ENCODE data around the gene PEX16.

GRCh38 chr11:45961751-45962240 lies 44.1 kb upstream of the PEX16 start:
- no peak for TF ChIP-seq POLR2AphosphoS5 (IDR thresholded peaks at IDR 0.05)
- no peak for TF ChIP-seq POLR2A (IDR thresholded peaks at IDR 0.05)
- TF ChIP-seq, protein P1, sequence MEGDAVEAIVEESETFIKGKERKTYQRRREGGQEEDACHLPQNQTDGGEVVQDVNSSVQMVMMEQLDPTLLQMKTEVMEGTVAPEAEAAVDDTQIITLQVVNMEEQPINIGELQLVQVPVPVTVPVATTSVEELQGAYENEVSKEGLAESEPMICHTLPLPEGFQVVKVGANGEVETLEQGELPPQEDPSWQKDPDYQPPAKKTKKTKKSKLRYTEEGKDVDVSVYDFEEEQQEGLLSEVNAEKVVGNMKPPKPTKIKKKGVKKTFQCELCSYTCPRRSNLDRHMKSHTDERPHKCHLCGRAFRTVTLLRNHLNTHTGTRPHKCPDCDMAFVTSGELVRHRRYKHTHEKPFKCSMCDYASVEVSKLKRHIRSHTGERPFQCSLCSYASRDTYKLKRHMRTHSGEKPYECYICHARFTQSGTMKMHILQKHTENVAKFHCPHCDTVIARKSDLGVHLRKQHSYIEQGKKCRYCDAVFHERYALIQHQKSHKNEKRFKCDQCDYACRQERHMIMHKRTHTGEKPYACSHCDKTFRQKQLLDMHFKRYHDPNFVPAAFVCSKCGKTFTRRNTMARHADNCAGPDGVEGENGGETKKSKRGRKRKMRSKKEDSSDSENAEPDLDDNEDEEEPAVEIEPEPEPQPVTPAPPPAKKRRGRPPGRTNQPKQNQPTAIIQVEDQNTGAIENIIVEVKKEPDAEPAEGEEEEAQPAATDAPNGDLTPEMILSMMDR (IDR thresholded peaks at IDR 0.05) = no peak
- no peak for TF ChIP-seq EP300 (IDR thresholded peaks at IDR 0.05)
